ENCODE data around the gene KCNQ1. TPM values are rescaled to one million over a fixed set of nuclear protein-coding genes. Genes with fewer than 3 reads are reported as not detected.

The KCNQ1 gene
- total RNA-seq, 1 experiment from 2014 or later, result 1.0 TPM

- Histone ChIP-seq H3K4me3 (ENCODE audit: low read depth, low read length) (no peak overlapping the region), H3K4me1 (no peaks in the 10 kb centered on the region), H3K36me3 (ENCODE audit: control insufficient read depth, insufficient read depth, low read length) (peaks cover 21% of the 10 kb centered on the region), H3K9me3 (peaks cover 22% of the 10 kb centered on the region), H3K27me3 (replicated peaks; ENCODE audit: control insufficient read depth, insufficient read depth, low read length) (no peaks in the 10 kb centered on the region)
- POLR2A ChIA-PET, result no interaction called here
- no peaks in the 10 kb centered on the region for H3K9me3 Mint-ChIP-seq (ENCODE audit: unreplicated experiment)
- no peak overlapping the region for H3K4me3 Mint-ChIP-seq (ENCODE audit: unreplicated experiment)
- H3K36me3 Mint-ChIP-seq (ENCODE audit: insufficient read depth, unreplicated experiment), result peaks cover 82% of the 10 kb centered on the region
- CTCF ChIA-PET, result no interaction called here
- no peaks in the 10 kb centered on the region for H3K27me3 Mint-ChIP-seq (ENCODE audit: insufficient read depth, unreplicated experiment)
- H3K27ac Mint-ChIP-seq (ENCODE audit: unreplicated experiment), result no peak overlapping the region
- intact Hi-C loops (cut with micrococcal nuclease; ENCODE audit: unreplicated experiment), result no loop called here
- DNase-seq, result no peak
- H3K4me1 Mint-ChIP-seq (ENCODE audit: low read depth, unreplicated experiment), result no peaks in the 10 kb centered on the region
- no TSS peak for BruUV-seq (replicated peaks)
- no peak for TF ChIP-seq CTCF (IDR thresholded peaks at IDR 0.05; ENCODE audit: insufficient read depth in 1 of 2, low read depth in 1 of 2, low read length in 1 of 2, severe bottlenecking in 1 of 2, unreplicated experiment in 1 of 2)
Measured at GRCh38 chr11:2666828-2667570, 222.2 kb downstream of the KCNQ1 start.

- Histone ChIP-seq H3K27me3 (replicated peaks; ENCODE audit: control insufficient read depth, insufficient read depth, low read length) (no peaks in the 10 kb centered on the region), H3K4me3 (ENCODE audit: low read depth, low read length) (no peak overlapping the region), H3K9me3 (peaks cover 16% of the 10 kb centered on the region), H3K36me3 (ENCODE audit: control insufficient read depth, insufficient read depth, low read length) (peaks cover 23% of the 10 kb centered on the region), H3K4me1 (no peaks in the 10 kb centered on the region)
- CTCF ChIA-PET, result no interaction called here
- no peaks in the 10 kb centered on the region for H3K27me3 Mint-ChIP-seq (ENCODE audit: insufficient read depth, unreplicated experiment)
- no peak overlapping the region for H3K4me3 Mint-ChIP-seq (ENCODE audit: unreplicated experiment)
- BruUV-seq (replicated peaks), result no TSS peak
- no peaks in the 10 kb centered on the region for H3K4me1 Mint-ChIP-seq (ENCODE audit: low read depth, unreplicated experiment)
- intact Hi-C loops (cut with micrococcal nuclease; ENCODE audit: unreplicated experiment), result no loop called here
- no peaks in the 10 kb centered on the region for H3K9me3 Mint-ChIP-seq (ENCODE audit: unreplicated experiment)
- TF ChIP-seq CTCF (IDR thresholded peaks at IDR 0.05; ENCODE audit: insufficient read depth in 1 of 2, low read depth in 1 of 2, low read length in 1 of 2, severe bottlenecking in 1 of 2, unreplicated experiment in 1 of 2), result no peak
- POLR2A ChIA-PET, result no interaction called here
- DNase-seq, result no peak
- H3K27ac Mint-ChIP-seq (ENCODE audit: unreplicated experiment), result no peak overlapping the region
- H3K36me3 Mint-ChIP-seq (ENCODE audit: insufficient read depth, unreplicated experiment), result peaks cover 78% of the 10 kb centered on the region
Measured at GRCh38 chr11:2667940-2668339, 223.1 kb downstream of the KCNQ1 start.

- H3K4me3 ChIP-seq (ENCODE audit: low read depth, low read length), result no peak overlapping the region
- no peak for DNase-seq
- no peaks in the 10 kb centered on the region for H3K4me1 ChIP-seq
- Mint-ChIP-seq H3K4me3 (ENCODE audit: unreplicated experiment) (no peak overlapping the region), H3K9me3 (ENCODE audit: unreplicated experiment) (no peaks in the 10 kb centered on the region), H3K27me3 (ENCODE audit: insufficient read depth, unreplicated experiment) (no peaks in the 10 kb centered on the region), H3K36me3 (ENCODE audit: insufficient read depth, unreplicated experiment) (peaks cover 78% of the 10 kb centered on the region), H3K27ac (ENCODE audit: unreplicated experiment) (no peak overlapping the region), H3K4me1 (ENCODE audit: low read depth, unreplicated experiment) (no peaks in the 10 kb centered on the region)
- peaks cover 8% of the 10 kb centered on the region; the same call in 1 of the 2 replicates for H3K9me3 ChIP-seq
- BruUV-seq (replicated peaks), result no TSS peak
- intact Hi-C loops (cut with micrococcal nuclease; ENCODE audit: unreplicated experiment), result no loop called here
- POLR2A ChIA-PET, result no interaction called here
- no peaks in the 10 kb centered on the region for H3K27me3 ChIP-seq (replicated peaks; ENCODE audit: control insufficient read depth, insufficient read depth, low read length)
- no peak for TF ChIP-seq CTCF (IDR thresholded peaks at IDR 0.05; ENCODE audit: insufficient read depth in 1 of 2, low read depth in 1 of 2, low read length in 1 of 2, severe bottlenecking in 1 of 2, unreplicated experiment in 1 of 2)
- H3K36me3 ChIP-seq (ENCODE audit: control insufficient read depth, insufficient read depth, low read length), result peaks cover 17% of the 10 kb centered on the region
- CTCF ChIA-PET, result no interaction called here
Measured at GRCh38 chr11:2668876-2669275, 224.1 kb downstream of the KCNQ1 start.

Data from Caco-2 (cell line).